ENCODE measurements around the gene BCOR.

DNA sequence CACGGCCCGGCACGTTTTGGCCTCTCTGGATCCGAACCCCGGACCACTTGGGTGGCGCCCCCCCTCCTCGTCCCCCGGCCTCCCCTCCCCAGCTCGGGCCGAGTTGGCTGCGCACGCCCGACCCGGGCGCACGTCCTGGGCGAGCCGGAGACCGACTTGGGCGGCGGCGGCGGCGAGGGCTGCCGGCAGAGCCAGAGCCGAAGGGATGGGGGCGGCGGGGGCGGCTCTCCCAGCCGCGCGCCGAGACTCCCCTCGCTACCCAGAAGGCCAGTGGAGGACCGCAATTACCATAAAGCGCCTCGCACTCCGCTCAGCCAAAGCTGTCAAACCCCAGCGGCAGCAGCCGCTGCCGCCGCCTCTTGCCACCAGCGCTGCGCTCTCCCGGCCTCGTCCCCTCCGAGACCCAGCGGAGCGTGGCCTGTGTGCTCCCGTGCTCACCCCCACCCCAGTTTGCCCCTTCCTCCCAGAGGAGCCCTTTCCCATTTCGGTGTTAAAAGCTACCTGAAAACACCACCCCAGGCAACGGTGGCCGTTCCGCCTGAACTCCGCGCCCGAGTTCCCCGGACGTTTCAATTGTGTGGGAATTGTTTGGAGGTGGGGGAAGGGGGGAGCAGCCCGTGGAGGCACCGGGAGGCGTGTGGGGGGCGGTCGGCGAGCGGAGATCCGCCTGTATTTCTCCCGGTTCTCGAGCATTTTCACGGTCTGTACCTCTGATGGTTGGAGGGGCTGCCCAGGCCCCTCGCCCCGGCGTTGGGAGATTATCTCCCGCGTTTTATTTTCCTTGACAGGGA lies 701 bp upstream of the BCOR start:
- TF ChIP-seq, protein P1, sequence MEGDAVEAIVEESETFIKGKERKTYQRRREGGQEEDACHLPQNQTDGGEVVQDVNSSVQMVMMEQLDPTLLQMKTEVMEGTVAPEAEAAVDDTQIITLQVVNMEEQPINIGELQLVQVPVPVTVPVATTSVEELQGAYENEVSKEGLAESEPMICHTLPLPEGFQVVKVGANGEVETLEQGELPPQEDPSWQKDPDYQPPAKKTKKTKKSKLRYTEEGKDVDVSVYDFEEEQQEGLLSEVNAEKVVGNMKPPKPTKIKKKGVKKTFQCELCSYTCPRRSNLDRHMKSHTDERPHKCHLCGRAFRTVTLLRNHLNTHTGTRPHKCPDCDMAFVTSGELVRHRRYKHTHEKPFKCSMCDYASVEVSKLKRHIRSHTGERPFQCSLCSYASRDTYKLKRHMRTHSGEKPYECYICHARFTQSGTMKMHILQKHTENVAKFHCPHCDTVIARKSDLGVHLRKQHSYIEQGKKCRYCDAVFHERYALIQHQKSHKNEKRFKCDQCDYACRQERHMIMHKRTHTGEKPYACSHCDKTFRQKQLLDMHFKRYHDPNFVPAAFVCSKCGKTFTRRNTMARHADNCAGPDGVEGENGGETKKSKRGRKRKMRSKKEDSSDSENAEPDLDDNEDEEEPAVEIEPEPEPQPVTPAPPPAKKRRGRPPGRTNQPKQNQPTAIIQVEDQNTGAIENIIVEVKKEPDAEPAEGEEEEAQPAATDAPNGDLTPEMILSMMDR (IDR thresholded peaks at IDR 0.05): no peak
- TF ChIP-seq POLR2A (IDR thresholded peaks at IDR 0.05): no peak
